ENCODE results near the gene RERG.

The RERG gene

GRCh38 chr12:15184484-15184883, 36.7 kb downstream of the RERG start:
- no peak for DNase-seq

- no peak for DNase-seq
Measured at GRCh38 chr12:15183821-15184220, 37.4 kb downstream of the RERG start.

DNA sequence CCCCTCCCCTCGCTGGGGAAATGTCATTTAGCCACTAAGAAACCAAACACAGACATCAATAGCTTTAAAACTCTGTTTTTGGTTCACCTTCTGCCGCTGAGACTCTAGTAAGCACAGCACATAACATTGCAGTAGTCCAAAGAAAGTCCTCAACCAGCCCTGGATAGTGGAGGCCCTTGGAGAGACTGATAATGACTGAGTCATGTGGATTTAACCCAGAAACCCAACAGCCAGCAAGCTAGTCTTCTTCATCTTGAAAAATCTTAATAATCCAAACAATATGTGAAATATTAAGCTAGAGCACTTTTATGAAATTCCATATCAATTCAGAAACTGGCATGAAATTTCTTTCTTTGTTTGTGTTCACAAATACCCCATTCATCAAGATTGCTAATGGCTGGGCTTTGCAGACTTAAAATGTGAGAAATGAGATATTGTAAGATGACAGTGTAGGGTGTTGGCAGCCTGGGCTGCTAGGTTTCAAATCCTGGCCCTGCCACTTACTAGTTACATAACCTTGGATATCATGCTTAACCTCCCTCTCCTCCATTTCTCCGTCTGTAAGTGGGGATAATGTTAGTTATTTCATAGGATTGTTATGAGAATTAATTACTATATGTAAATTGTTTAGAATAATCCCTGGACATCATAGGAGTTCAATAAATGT, 40.1 kb downstream of the RERG start:
- DNase-seq = no peak

GRCh38 chr12:15180325-15180724, 40.9 kb downstream of the RERG start:
- no peak for DNase-seq

GRCh38 chr12:15179672-15180071, 41.5 kb downstream of the RERG start:
- DNase-seq = no peak

DNA sequence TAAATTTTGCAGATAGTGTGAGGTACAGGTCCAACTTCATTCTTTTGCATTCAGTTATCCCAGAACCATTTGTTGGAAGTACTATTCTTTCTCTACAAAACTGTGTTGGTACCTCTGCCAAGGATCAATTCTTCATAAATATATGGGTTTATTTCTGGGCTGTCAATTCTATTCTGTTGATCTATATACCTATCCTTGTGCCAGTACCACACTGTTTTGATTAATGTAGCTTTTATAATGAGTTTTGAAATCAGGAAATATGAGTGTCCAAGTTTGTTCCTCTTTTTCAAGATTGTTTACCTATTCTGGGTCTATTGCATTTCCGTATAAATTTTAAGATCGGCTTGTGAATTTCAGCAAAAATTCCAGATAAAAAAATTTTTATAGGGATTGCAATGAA, 48.1 kb downstream of the RERG start:
- DNase-seq = no peak

- DNase-seq = no peak
Measured at GRCh38 chr12:15172060-15172822, 49.0 kb downstream of the RERG start.

DNA sequence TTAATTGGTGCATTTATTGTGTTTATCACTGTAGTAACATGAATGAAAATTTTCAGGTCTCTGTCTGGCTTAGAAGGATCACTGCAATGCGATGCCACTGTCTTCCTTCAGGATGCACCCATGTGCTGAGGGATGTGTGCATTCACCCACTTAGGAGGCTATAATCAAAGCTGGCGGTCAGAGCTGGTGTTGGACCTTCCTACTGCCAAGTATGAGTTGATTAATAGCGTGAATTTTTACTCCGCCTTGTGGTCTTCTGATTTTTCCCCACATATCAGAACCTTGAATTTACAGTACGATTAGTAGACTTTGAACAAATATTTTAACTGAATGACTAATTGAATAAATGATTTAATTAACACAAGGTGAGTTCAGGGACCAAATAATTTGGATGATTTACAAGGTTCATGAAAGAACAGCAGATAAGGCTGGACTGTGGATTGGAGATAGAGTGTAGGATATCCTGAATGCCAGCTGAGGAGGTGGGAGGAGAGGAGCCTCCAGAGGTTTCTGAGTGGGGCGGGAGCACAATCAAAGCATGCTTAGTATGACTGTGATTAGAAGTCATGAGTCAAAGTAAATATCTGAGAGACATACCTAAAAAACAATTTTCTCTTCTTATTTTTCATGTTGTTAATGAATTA, 50.1 kb downstream of the RERG start:
- DNase-seq = no peak

DNA sequence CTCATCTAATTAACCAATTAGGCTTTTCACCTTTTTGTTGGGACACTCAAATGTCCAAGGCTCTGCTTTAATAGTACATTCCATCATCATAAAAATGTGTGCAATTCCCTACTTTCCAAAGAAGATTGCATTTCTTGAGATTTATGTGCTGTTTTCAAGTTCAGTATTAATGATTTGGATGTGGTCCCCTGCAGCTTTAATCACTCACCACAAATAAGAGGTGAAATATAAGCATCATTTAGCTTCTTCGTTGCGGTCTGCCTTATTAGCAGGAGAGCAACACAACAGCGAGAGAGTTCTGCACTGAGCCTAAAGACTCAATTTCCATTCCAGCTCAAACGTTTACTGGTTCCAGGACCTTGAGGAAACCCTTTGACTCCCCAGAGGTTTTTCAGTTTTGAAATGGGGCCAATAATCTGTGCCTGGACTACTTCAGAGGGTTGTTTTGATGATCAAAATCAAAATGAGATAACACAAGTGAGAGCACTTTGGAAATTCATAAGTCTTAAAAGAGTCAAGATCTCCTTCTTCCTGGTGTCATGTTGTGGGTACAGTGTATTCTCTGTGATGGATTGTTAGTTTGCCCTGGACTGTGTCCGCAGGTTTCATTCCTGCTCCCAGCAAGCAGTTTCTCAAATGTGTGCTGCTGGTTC, 53.1 kb downstream of the RERG start:
- no peak for DNase-seq

- DNase-seq = no peak
Measured at GRCh38 chr12:15165012-15165659, 56.1 kb downstream of the RERG start.

GRCh38 chr12:15163030-15163976, 57.9 kb downstream of the RERG start:
- DNase-seq = no peak

DNA sequence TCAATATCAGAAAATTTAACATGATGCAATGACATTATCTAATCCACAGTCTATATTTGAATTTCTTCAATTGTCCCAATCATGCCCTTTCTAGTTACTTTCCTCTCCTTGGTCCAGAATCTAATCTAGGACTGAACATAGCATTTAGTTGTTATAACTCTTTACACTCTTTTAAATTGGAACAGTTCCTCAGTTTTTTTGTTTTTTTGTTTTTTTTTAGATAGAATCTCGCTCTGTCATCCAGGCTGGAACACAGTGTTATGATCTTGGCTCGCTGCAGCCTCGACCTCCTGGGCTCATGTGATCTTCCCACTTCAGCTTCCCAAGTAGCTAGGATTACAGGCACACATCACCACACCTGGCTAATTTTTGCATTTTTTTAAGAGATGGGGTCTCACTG, 63.1 kb downstream of the RERG start:
- no peak for DNase-seq

- DNase-seq = no peak
Measured at GRCh38 chr12:15157269-15157671, 63.9 kb downstream of the RERG start.

GRCh38 chr12:15155271-15155670, 65.9 kb downstream of the RERG start:
- no peak for DNase-seq

DNA sequence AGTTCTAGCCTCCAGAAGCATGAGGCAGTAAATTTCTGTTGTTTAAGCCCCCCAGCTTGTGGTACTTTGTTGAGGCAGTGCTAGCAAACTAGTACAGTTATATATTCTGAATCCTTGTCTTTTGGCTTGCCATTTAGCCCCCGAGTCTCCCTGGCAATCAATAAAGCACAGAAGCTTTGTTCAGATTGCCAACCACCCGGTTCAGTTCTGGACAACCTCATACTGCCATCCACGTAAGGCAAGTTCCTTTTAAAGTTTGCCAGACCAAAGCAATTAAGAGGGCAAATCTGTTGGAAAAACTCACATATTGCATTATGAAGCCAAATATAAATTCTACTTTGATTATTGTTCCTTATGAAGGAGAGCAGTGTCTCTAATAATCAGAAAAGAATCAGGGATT, 67.1 kb downstream of the RERG start:
- DNase-seq = no peak

- no peak for DNase-seq
Measured at GRCh38 chr12:15152868-15153267, 68.3 kb downstream of the RERG start.

- DNase-seq = no peak
Measured at GRCh38 chr12:15152456-15152855, 68.8 kb downstream of the RERG start.

DNA sequence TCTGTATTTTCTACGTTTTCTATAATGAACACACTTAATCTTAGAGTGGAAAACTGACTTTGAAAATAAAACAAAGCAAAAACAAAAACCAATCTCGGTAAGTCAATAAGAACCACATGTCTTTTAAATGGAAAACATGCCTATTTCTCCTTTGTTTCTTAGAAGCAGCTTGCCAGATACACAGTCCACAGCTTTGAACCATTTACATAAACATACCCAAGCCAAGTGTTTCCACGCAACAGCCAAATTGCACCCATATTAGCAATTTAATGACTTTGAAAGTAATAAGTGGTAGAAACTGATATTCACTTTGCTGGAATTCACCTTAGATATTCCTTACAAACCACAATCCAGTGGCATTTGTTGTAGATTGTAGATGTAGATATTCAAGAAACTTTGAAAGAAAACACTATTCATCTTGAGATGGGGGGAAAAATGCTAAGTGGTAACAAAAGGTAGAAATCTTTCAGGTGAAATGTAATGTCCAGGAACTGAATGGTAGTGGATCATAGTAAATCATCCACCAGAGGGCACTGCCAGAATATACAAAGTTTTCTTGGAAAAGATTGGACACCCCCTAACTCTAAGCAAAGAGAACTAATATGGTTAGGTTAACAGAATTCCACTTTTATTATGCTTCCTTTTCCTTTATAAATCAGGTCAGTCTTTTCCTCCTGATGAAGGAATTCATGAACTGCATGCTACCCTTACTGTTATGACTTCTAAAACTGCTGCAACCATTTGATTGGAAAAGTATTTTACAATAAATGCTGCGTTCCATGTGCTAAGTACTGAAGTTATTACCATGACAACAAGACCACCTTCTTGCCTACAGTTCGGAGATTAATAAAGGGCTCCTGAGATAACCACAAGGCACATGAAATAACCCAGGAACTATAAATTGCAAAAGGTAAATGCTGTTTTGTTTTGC, 69.8 kb downstream of the RERG start:
- DNase-seq = no peak

DNA sequence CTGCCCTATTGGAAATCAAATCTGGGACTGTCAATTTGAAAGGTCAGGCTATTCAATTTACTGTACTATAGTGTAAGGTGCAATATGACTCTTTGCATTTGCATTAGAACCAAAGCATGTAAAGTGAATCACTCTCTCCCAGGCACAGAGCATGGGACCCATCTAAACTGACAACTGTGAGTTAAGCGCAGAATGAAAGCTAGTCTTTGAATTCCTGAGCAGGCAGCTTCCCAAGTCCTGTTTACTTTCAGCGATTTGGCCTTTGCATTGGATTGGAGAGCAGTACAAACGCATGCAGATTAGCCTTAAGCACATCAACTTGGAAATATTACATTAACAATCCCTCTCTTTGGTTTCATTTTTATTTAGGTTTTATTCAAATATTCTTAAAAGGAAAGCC, 74.6 kb downstream of the RERG start:
- no peak for DNase-seq

DNA sequence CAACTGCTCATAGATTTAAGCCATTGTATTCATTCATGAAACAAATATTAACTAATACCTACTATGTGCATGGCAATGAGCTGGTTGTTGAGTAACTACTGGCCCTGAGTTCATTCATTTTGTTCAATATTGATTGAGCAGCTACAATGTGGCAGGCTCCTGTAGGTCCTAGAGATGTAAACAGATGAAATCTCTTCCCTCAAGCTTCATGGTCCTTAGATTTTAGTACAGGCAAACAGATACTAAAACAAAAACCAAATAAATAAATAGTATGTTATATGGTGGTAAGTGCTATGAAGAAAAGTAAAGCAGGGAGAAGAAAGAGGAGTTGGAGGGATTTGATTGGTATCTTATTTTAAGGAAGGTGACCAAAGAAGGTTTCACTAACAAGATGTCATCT, 77.8 kb downstream of the RERG start:
- DNase-seq = no peak

DNA sequence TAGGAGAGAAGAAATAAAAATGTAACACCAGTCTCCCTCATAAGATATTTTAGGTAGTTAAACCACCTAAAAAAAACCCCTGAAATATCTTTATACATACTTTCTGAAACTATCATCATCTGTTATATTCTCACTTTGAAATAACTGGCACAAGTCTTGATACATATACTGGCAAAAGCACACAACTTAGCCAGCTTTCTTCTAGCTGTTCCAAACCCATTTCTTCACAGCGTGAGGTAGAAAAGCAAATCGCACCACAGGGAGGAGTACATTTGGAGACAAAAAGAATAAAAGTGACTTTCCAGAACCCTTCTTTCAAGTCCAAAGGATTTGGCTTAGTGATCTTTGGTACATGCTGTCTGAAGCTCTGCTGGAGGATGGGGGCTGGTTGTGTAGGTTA, 78.5 kb downstream of the RERG start:
- no peak for DNase-seq

Data from CD4-positive, alpha-beta T cell treated with Interferon gamma for 1 hour (primary cell).